Activated naive CD4-positive, alpha-beta T cell treated with anti-CD3 and anti-CD28 coated beads for 36 hours (primary cell): ENCODE data around the gene LMO4. TPM values are rescaled to one million over a fixed set of nuclear protein-coding genes. Genes with fewer than 3 reads are reported as not detected.

Experiments
- CTCF ChIA-PET: fragments of 350-600 bp; sonication (Branson Sonifier 250); formaldehyde crosslinking; loops from one replicate; lab custom pipeline; 2021; ENCODE audit warnings: antibody characterized with exemption; lab: Charles Lee
- DNase-seq: peaks from one replicate; pipeline ENCODE4 v3.0.0-alpha.2; 2020
- H3K27ac Mint-ChIP-seq: one replicate; pipeline ENCODE4 v1.8.0; 2021; ENCODE audit warnings: mild to moderate bottlenecking, mixed read lengths
- H3K27me3 Mint-ChIP-seq: one replicate; pipeline ENCODE4 v1.8.0; 2021; ENCODE audit warnings: low read depth, mixed read lengths
- H3K36me3 Mint-ChIP-seq: one replicate; pipeline ENCODE4 v1.8.0; 2021; ENCODE audit warnings: low read depth, mixed read lengths
- H3K4me1 Mint-ChIP-seq: one replicate; pipeline ENCODE4 v1.8.0; 2021; ENCODE audit warnings: low read depth, mixed read lengths
- H3K4me3 Mint-ChIP-seq: one replicate; pipeline ENCODE4 v1.8.0; 2021; ENCODE audit warnings: mild to moderate bottlenecking, moderate library complexity, mixed read lengths
- H3K9me3 Mint-ChIP-seq: one replicate; pipeline ENCODE4 v1.8.0; 2021; ENCODE audit warnings: mixed read lengths
- intact Hi-C: fragments of 100-400 bp; cut with micrococcal nuclease; formaldehyde crosslinking; loops from one replicate; pipeline ENCODE4 v1.15.1; 2023
- total RNA-seq, 2 experiments: library from RNA; stranded (reverse); gene quantifications; one replicate each; pipeline ENCODE4 v1.2.3, GENCODE V29; 2021

Gene LMO4, protein sequence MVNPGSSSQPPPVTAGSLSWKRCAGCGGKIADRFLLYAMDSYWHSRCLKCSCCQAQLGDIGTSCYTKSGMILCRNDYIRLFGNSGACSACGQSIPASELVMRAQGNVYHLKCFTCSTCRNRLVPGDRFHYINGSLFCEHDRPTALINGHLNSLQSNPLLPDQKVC
- 10 to 100 TPM; 15.5 to 19.5 TPM for total RNA-seq

DNA sequence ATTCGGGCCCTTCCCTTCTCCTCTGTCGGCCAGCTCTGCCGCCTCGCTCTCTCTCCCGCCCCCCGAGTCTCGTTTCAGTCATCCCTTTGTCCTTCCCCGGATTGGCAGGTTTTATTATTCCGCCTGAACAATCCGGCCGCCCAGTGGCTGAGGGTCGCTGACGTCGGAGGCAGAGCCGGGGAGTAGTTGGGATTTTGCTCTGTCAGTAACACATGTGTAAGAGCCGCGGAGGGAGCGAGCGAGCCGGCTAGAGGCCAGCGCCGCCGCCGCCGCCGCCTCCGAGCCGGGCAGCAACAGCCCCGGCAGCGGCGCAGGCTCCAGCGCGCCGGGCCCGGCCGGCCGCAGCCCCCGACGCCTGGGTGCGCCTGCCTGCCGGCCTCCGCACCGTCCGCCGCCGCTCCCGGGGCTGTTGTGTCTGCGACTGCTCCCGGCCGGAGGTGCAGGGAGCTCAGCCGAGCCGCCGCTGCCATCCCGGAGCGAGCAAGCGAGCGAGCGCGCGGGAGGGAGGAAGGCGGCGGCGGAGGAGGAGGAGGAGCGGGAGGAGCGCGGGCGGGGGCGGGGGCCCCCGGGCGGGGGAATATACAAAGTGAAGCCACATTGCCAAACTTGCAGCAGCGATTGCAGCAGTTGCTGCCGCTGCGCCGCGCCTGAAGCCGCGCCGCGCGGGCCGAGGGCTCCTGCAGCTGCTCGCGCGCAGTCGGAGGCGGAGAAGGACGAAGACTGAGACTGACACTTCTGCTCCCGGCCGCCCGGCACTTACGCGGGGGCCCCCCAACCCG is at the start of gene LMO4:
Gene LMO4, plus strand, starts transcription at position 609 of the 779 bp plus-strand sequence. CDS start 3,136 bp downstream, outside the sequence.
- peak within 1 kb of the TSS; percentile 91 for H3K4me3 Mint-ChIP-seq
- peaks cover 3% of the 10 kb centered on the region for H3K36me3 Mint-ChIP-seq
- H3K27ac Mint-ChIP-seq = peak within 1 kb of the TSS; percentile 81
- peaks cover 24% of the 10 kb centered on the region for H3K27me3 Mint-ChIP-seq
- CTCF ChIA-PET = no interaction called here
- H3K4me1 Mint-ChIP-seq = peaks cover 33% of the 10 kb centered on the region
- peak; percentile 91 for DNase-seq
- intact Hi-C loops = loop anchor here (1.0 to 10.0 kb wide), 6 partner anchors 123 to 1563 kb away; partner anchors contain the start of gene GTF2B
- H3K9me3 Mint-ChIP-seq = no peaks in the 10 kb centered on the region

DNA sequence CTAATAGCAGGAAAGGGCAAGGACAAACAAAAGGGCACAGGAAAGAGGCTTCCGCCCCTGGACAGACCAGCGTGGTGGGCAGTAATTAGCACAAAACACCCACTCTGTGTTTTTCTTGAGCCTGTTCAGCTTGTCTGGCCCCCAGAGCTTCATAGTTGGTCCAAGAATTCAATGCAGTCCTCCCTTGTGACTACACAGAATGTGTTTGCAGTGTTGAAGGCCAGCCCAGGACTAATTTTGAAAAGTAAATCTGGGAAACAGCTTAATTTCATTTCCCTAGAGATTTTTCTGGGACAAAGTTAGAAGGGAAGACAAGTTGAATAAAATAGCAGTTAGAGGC is 49.2 kb upstream of the LMO4 start:
- Mint-ChIP-seq H3K27me3 (peaks cover 7% of the 10 kb centered on the region), H3K9me3 (no peaks in the 10 kb centered on the region), H3K36me3 (no peaks in the 10 kb centered on the region), H3K4me1 (no peaks in the 10 kb centered on the region), H3K27ac (no peak overlapping the region), H3K4me3 (no peak overlapping the region)
- CTCF ChIA-PET = no interaction called here
- intact Hi-C loops = no loop called here
- DNase-seq = no peak

DNA sequence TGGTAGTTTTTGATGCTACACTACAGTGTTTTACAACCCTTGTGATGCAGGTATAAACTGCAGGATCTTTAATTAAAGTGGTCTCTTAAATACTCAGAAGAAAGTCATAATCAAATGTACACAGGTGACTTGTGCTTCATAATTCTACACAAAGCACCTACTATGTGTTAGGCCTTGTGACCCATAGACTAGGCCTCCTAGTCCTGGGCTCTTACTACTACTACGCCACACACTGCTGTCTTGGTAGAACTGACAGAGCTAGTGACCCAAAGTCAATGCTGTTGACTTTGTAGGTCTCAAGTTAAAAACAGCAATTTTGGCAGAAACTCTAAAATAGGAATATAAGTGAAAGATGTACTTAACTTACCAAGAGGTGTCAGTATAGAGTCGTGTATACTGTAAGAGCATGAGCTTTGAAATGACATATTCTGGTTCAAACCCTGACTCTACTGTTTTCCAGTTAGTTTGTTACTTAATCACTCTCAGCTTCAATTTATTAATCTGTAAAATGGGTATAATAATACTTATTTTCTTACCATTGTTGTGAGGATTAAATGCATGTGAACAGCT is 48.6 kb upstream of the LMO4 start:
- DNase-seq = no peak
- peaks cover 7% of the 10 kb centered on the region for H3K27me3 Mint-ChIP-seq
- H3K4me1 Mint-ChIP-seq = no peaks in the 10 kb centered on the region
- H3K9me3 Mint-ChIP-seq = no peaks in the 10 kb centered on the region
- intact Hi-C loops = no loop called here
- H3K36me3 Mint-ChIP-seq = no peaks in the 10 kb centered on the region
- H3K4me3 Mint-ChIP-seq = no peak overlapping the region
- CTCF ChIA-PET = no interaction called here
- H3K27ac Mint-ChIP-seq = no peak overlapping the region

DNA sequence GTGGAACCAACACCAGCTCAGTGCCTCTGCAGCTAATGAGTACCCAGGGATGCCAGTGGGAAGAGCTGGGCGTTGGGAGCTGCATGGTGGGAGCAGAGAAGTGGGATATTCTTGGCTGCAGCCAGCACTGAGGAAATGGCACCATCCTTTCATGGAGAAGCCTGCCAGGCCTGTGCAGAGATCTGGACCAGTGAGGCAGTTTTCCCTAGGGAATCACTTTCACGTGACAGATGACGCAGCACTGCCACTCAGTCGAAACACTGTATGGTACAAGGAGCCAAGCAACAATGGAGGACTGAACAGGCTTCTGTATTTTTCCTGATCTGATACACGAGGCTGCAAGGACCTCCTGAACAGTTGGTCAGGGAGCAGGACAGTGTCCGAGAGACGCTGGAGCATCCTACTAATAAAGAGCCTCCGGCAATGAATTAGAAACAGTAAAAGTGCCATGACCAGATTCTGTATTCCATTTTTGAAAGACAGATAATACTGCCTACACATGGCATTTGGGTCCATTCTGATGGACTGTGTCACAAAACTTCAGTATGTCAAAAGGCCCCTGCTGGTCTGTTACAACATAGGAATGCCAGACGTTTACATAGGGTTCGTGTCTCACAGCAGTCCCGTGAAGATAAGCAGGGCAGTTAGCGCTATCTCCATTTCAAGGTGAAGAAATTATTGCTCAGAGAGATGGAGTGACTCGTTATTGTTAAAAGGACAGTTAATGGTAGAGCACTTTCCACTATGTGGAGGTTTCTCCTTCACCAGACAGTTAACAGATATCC is 44.0 kb upstream of the LMO4 start:
- CTCF ChIA-PET = interaction anchor here (0.7 to 1.2 kb wide), 2 partner anchors 9 to 307 kb away, joined by 3 to 4 read pairs; no protein-coding TSS in a partner anchor
- Mint-ChIP-seq H3K4me1 (no peaks in the 10 kb centered on the region), H3K9me3 (no peaks in the 10 kb centered on the region), H3K27me3 (no peaks in the 10 kb centered on the region), H3K4me3 (no peak overlapping the region), H3K36me3 (no peaks in the 10 kb centered on the region), H3K27ac (no peak overlapping the region)
- DNase-seq = no peak
- intact Hi-C loops = no loop called here

DNA sequence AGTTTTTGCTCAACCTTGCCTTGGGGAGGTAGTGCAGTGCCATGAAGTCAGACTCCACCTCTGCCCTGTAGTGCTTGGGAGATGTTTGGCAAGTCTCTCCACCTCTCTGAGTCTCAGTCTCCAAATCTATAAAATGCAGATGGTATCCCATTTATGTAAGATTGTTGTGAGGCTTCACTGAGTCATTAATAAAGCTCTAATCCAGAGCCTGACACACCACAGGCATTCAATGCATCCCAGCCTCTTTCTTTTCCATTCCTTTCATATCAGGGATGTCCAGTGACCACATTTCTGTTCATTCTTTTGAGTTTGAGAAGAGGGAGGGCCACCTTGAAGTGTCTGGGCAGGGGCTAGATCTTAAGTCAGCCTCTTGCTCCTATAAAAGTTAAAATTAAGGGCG is 37.6 kb upstream of the LMO4 start:
- intact Hi-C loops = loop anchor here (5.0 to 10.0 kb wide), 2 partner anchors 159 to 884 kb away; no protein-coding TSS in a partner anchor
- no peak overlapping the region for H3K27ac Mint-ChIP-seq
- CTCF ChIA-PET = no interaction called here
- H3K4me3 Mint-ChIP-seq = no peak overlapping the region
- DNase-seq = no peak
- H3K36me3 Mint-ChIP-seq = no peaks in the 10 kb centered on the region
- no peaks in the 10 kb centered on the region for H3K9me3 Mint-ChIP-seq
- no peaks in the 10 kb centered on the region for H3K4me1 Mint-ChIP-seq
- H3K27me3 Mint-ChIP-seq = peaks cover 9% of the 10 kb centered on the region

DNA sequence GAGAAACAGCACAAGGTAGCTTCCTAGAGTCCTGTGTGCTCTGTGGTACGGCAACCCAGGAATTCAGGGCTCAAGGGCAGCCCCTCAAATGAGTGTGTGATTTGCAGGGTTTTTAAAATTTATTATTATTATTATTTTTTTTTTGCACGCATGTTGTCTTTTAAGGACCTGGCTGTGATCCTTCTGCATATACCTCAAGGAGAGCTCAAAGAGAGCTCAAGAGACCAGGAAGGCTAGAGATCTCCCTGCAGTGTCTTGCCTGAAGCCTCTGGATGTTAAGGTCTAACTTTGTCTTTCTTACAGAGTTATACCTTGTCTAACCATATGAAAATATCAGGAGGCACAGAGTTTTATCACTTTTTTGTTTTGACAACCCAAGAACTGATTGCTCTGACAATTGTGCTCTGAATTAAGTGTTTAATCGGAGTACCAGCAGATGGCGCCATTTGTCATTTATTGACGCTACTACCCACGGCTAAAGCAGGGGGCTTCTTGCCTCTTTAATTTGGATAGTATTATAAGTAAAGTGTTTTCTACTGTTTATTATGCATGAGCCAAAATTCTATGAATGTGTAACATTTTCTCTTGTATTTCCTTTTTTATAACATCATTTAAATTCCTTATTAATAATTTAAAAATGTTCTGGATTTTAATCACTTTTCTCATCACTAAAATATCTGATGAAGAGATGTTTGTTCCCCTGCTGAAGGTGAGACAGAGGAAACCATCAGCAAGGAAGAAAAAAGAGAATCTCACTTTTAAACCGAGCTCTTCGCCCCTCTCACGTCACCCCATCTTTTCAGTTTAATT is 35.8 kb upstream of the LMO4 start:
- Mint-ChIP-seq H3K4me1 (no peaks in the 10 kb centered on the region), H3K27me3 (peaks cover 9% of the 10 kb centered on the region), H3K9me3 (no peaks in the 10 kb centered on the region), H3K36me3 (no peaks in the 10 kb centered on the region), H3K27ac (no peak overlapping the region), H3K4me3 (no peak overlapping the region)
- DNase-seq = peak; percentile 77
- CTCF ChIA-PET = interaction anchor here (0.7 to 2.0 kb wide), 13 partner anchors 9 to 661 kb away, joined by 3 to 8 read pairs (median 3); no protein-coding TSS in a partner anchor
- intact Hi-C loops = loop anchor here (1.0 to 10.0 kb wide), 7 partner anchors 34 to 1302 kb away; no protein-coding TSS in a partner anchor

DNA sequence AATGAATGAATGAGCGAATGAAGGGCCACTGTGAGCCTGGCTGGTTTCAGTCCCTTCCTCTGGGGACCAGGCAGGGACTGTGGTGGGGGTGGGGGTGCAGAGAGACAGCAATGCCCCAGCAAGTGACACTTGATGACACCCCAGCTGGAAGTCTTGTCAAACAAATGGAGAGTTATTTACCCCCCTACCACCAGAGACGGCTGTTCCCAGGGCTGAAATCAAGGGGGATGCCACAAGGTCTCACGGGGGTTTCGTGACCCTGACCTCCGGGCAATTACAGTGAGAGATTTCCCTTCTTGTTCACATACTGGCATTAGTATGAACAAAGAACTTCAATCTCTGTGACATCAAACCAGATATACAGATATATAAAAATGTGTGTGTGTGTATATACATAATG is 34.0 kb upstream of the LMO4 start:
- Mint-ChIP-seq H3K4me3 (no peak overlapping the region), H3K36me3 (no peaks in the 10 kb centered on the region), H3K4me1 (no peaks in the 10 kb centered on the region), H3K9me3 (no peaks in the 10 kb centered on the region), H3K27me3 (peaks cover 9% of the 10 kb centered on the region), H3K27ac (no peak overlapping the region)
- no peak for DNase-seq
- intact Hi-C loops = loop anchor here (5.0 to 10.0 kb wide), 2 partner anchors 162 to 880 kb away; no protein-coding TSS in a partner anchor
- CTCF ChIA-PET = interaction anchor here (0.8 to 1.7 kb wide), 3 partner anchors 11 to 659 kb away, joined by 3 read pairs; no protein-coding TSS in a partner anchor

DNA sequence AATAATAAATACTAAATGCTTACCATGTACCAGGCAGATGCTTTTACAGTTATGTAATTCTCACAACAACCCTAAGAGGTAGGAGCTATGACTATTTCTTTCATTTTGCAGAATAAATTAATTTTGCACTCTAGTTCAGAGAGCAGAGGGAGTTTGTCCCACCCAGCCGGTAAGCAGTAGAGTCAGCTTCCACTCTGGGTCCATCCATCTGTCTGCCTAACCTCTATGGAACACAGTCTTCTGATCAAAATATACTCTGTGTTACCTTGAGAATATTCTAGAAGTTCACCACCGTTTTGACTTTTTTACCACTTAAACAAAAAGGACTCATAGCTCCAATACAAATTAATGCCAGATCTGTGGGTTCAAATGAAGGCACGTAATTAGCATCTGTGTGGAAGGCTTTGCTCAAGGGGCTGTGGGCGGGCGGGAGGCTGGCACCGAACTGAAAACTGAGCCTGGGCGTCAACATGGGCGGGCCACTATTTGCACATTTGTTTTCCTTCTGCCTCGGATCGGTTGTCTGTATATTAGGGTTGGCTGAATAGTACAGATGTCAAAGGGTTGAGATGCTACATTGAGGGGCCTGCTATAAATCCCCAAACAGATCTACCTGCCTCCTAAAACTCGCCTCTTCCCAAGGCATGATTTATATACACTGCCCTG is 33.1 kb upstream of the LMO4 start:
- H3K27ac Mint-ChIP-seq = no peak overlapping the region
- intact Hi-C loops = loop anchor here (10.0 kb wide), 1 partner anchor 879 kb away; no protein-coding TSS in a partner anchor

DNA sequence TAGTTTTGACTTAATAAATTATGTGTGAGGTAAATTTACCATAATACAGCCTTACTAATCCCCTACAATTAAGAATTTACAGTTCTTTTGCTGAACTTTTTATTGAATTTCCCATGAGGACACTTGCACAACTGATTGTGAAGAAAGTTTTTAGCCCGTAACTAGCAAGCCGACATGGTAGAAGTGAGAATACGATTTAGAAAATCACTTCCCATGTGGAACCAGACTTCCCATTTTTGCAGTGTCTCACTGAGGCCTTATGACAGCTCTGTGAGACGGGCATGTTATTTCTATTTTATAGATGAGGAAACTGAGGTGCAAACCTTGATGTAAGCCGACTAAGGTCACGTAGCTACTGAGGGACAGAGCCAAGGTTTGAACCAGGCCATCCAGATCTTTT is 32.5 kb upstream of the LMO4 start:
- Mint-ChIP-seq H3K4me3 (no peak overlapping the region), H3K27ac (no peak overlapping the region), H3K27me3 (peaks cover 5% of the 10 kb centered on the region), H3K9me3 (no peaks in the 10 kb centered on the region), H3K4me1 (no peaks in the 10 kb centered on the region), H3K36me3 (no peaks in the 10 kb centered on the region)
- intact Hi-C loops = loop anchor here (10.0 kb wide), 1 partner anchor 879 kb away; no protein-coding TSS in a partner anchor
- DNase-seq = no peak
- CTCF ChIA-PET = no interaction called here

More for the DNA sequence above, 33.1 kb upstream of the LMO4 start:
- CTCF ChIA-PET = interaction anchor here (0.8 to 1.3 kb wide), 2 partner anchors 89 to 658 kb away, joined by 3 read pairs; no protein-coding TSS in a partner anchor
- Mint-ChIP-seq H3K36me3 (no peaks in the 10 kb centered on the region), H3K9me3 (no peaks in the 10 kb centered on the region), H3K27me3 (peaks cover 6% of the 10 kb centered on the region), H3K4me1 (no peaks in the 10 kb centered on the region), H3K4me3 (no peak overlapping the region)
- DNase-seq = no peak

DNA sequence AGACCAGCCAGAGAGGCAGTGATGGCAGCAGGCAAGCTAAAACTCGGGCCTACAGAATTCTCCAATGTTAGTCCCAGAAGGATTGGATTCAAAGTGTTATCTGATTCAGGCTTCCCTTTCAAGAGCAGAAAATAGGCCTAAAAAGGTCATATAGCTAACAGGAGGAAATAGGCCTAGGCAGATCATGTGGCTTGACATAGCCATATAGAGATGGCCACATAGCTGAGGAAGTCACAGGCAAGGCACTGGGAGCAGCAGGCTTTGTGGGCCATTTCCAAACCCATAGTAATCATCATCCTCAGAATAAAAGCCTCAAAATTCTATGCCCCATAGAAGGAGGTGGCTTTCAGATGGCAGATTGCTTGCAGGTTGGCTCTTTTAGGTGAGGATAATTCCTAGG is 29.0 kb upstream of the LMO4 start:
- H3K4me1 Mint-ChIP-seq = no peaks in the 10 kb centered on the region
- CTCF ChIA-PET = interaction anchor here (0.8 kb wide), 1 partner anchor 26 kb away, joined by 3 read pairs; no protein-coding TSS in a partner anchor
- H3K4me3 Mint-ChIP-seq = no peak overlapping the region
- H3K27me3 Mint-ChIP-seq = peaks cover 1% of the 10 kb centered on the region
- no peak for DNase-seq
- intact Hi-C loops = loop anchor here (10.0 kb wide), 1 partner anchor 875 kb away; no protein-coding TSS in a partner anchor
- no peak overlapping the region for H3K27ac Mint-ChIP-seq
- no peaks in the 10 kb centered on the region for H3K36me3 Mint-ChIP-seq
- H3K9me3 Mint-ChIP-seq = no peaks in the 10 kb centered on the region

DNA sequence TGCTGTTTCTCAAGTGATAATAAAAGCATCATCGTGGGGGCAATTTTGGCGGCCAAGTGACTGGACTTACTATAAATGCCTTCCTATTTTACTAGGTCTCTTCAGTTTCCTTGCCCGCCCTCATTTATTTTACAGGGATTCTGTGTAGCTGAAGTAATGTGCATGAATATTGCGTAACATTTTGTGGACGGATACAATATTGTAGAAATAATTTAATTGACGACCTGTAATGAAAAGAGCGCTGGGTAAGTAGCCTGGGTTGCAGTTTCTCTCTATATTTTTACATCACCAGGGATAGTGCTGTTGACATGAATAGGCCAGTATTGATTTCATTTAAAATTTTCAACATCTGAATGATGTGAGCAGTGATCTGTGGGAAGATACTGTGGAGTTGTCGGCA is 28.1 kb upstream of the LMO4 start:
- Mint-ChIP-seq H3K27me3 (peaks cover 3% of the 10 kb centered on the region), H3K27ac (no peak overlapping the region), H3K9me3 (no peaks in the 10 kb centered on the region), H3K4me3 (no peak overlapping the region), H3K4me1 (no peaks in the 10 kb centered on the region), H3K36me3 (no peaks in the 10 kb centered on the region)
- CTCF ChIA-PET = no interaction called here
- DNase-seq = no peak
- intact Hi-C loops = no loop called here
